CD4-positive, CD25-positive, alpha-beta regulatory T cell (primary cell): Measurements from ENCODE around the gene CPLX4. TPM values are rescaled to one million over a fixed set of nuclear protein-coding genes. Genes with fewer than 3 reads are reported as not detected.

Experiments
- ATAC-seq, 2 donors: fragments of 150-1000 bp; cut with Tn5 transposase; one replicate each; pipeline ENCODE4 v1.10.0; 2021; ENCODE audit warnings: low read depth in 2 of 2, moderate number of reproducible peaks in 2 of 2, moderate library complexity in 1 of 2
- DNase-seq, 3 donors: peaks; one replicate each; pipeline versions ENCODE4 v3.0.0 to v3.0.0-alpha.2; 2012 to 2022; ENCODE audit warnings: mixed read lengths in 1 of 3
- H3K27ac ChIP-seq: one replicate; pipeline ENCODE4 v1.7.0; 2013; ENCODE audit warnings: mild to moderate bottlenecking, low read length; ENCODE audit not compliant: insufficient read depth, poor library complexity, severe bottlenecking
- H3K27me3 ChIP-seq: one replicate; pipeline ENCODE4 v1.7.0; 2013; ENCODE audit warnings: low read length; ENCODE audit not compliant: control insufficient read depth, insufficient read depth
- H3K36me3 ChIP-seq: one replicate; pipeline ENCODE4 v1.7.0; 2013; ENCODE audit warnings: mild to moderate bottlenecking, low read length, moderate library complexity; ENCODE audit not compliant: control insufficient read depth, insufficient read depth
- H3K4me1 ChIP-seq: 2 replicates; pipeline ENCODE4 v1.7.0; 2013; ENCODE audit warnings: mild to moderate bottlenecking, low read length; ENCODE audit not compliant: insufficient read depth, control insufficient read depth, poor library complexity, severe bottlenecking
- H3K4me3 ChIP-seq: one replicate; pipeline ENCODE4 v1.7.0; 2013; ENCODE audit warnings: low read depth, mild to moderate bottlenecking, low read length, moderate library complexity
- H3K9me3 ChIP-seq, 2 experiments: 1 replicate in 1 of 2; 2 replicates in 1 of 2; pipeline ENCODE4 v1.7.0; 2013; ENCODE audit warnings: low read length in 2 of 2, mild to moderate bottlenecking in 1 of 2, moderate library complexity in 1 of 2; ENCODE audit not compliant: control insufficient read depth in 2 of 2
- H3K27ac Mint-ChIP-seq, 3 donors: one replicate each; pipeline ENCODE4 v1.8.0; 2020 to 2022; ENCODE audit warnings: mild to moderate bottlenecking in 3 of 3, mixed read lengths in 3 of 3, moderate library complexity in 2 of 3
- H3K27me3 Mint-ChIP-seq: one replicate; pipeline ENCODE4 v1.8.0; 2022; ENCODE audit warnings: mild to moderate bottlenecking, mixed read lengths
- H3K36me3 Mint-ChIP-seq: one replicate; pipeline ENCODE4 v1.8.0; 2020; ENCODE audit warnings: mixed read lengths
- H3K4me1 Mint-ChIP-seq, 4 donors: one replicate each; pipeline ENCODE4 v1.8.0; 2020 to 2022; ENCODE audit warnings: mixed read lengths in 4 of 4, mild to moderate bottlenecking in 1 of 4
- H3K4me3 Mint-ChIP-seq, 4 donors: one replicate each; pipeline ENCODE4 v1.8.0; 2020 to 2022; ENCODE audit warnings: mild to moderate bottlenecking in 4 of 4, mixed read lengths in 4 of 4, moderate library complexity in 3 of 4
- H3K9me3 Mint-ChIP-seq, 7 donors: one replicate each; pipeline ENCODE4 v1.8.0; 2020 to 2022; ENCODE audit warnings: mixed read lengths in 7 of 7, mild to moderate bottlenecking in 3 of 7, moderate library complexity in 2 of 7
- polyA plus RNA-seq, 4 donors: library from polyadenylated mRNA; unstranded; fragments of 300-500 nt; fragmentation: Illumina TruSeq; gene quantifications; one replicate each; pipeline ENCODE4 v1.2.3, GENCODE V29; 2021
- total RNA-seq: library from RNA; stranded (reverse); gene quantifications from one replicate; pipeline ENCODE4 v1.2.3, GENCODE V29; 2022

CPLX4 gene
- total and polyA plus RNA-seq, 5 donors from 2014 or later = not detected

- no peaks in the 10 kb centered on the region for H3K27me3 Mint-ChIP-seq
- peaks cover 74% of the 10 kb centered on the region for H3K36me3 ChIP-seq
- H3K4me3 ChIP-seq = no peak overlapping the region
- DNase-seq (no peak), ATAC-seq (no peak)
- no peak overlapping the region for H3K4me3 Mint-ChIP-seq
- no peaks in the 10 kb centered on the region for H3K9me3 Mint-ChIP-seq
- no peaks in the 10 kb centered on the region for H3K27me3 ChIP-seq
- no peaks in the 10 kb centered on the region for H3K4me1 ChIP-seq
- no peak overlapping the region for H3K27ac Mint-ChIP-seq
- no peak overlapping the region for H3K27ac ChIP-seq
- peaks cover 0 to 15% (median 5%) of the 10 kb centered on the region in 4 donors for H3K4me1 Mint-ChIP-seq
- H3K9me3 ChIP-seq = no peaks in the 10 kb centered on the region
- H3K36me3 Mint-ChIP-seq = peaks cover 57% of the 10 kb centered on the region
Observed at GRCh38 chr18:59332986-59333385, 14.5 kb upstream of the CPLX4 start.

DNA sequence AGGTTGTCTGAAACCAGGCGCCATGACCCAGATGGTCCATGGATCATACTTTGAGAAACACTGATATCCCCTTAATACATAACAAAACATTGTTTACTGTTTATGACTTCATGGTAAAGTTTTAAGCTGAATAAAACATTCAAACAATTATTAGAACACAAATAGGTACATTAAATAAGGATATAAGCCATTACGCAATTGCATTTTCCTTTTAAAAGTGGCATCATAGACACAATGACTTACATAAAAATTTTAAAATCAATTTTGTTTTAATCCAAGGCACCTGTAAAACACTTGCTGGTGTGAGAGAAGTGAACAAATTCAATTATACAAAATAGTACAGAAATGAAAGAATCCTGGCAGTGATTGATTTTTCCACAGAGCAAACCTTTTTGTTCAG is 10.2 kb upstream of the CPLX4 start:
- no peak overlapping the region for H3K27ac Mint-ChIP-seq
- Histone ChIP-seq H3K27me3 (no peaks in the 10 kb centered on the region), H3K9me3 (no peaks in the 10 kb centered on the region), H3K4me1 (no peaks in the 10 kb centered on the region), H3K4me3 (no peak overlapping the region), H3K27ac (no peak overlapping the region), H3K36me3 (peaks cover 62% of the 10 kb centered on the region)
- H3K27me3 Mint-ChIP-seq = no peaks in the 10 kb centered on the region
- ATAC-seq = no peak
- peaks cover 0 to 1% (median 0%) of the 10 kb centered on the region in 4 donors for H3K4me1 Mint-ChIP-seq
- DNase-seq = no peak
- H3K4me3 Mint-ChIP-seq = no peak overlapping the region
- H3K36me3 Mint-ChIP-seq = peaks cover 56% of the 10 kb centered on the region
- no peaks in the 10 kb centered on the region for H3K9me3 Mint-ChIP-seq

- peaks cover 41% of the 10 kb centered on the region for H3K36me3 Mint-ChIP-seq
- DNase-seq (no peak), ATAC-seq (no peak)
- no peaks in the 10 kb centered on the region for H3K9me3 ChIP-seq
- H3K4me3 ChIP-seq = no peak overlapping the region
- H3K4me3 Mint-ChIP-seq = no peak overlapping the region
- no peak overlapping the region for H3K27ac Mint-ChIP-seq
- no peaks in the 10 kb centered on the region for H3K9me3 Mint-ChIP-seq
- H3K27me3 ChIP-seq = no peaks in the 10 kb centered on the region
- no peak overlapping the region for H3K27ac ChIP-seq
- H3K4me1 Mint-ChIP-seq = no peaks in the 10 kb centered on the region
- no peaks in the 10 kb centered on the region for H3K4me1 ChIP-seq
- no peaks in the 10 kb centered on the region for H3K27me3 Mint-ChIP-seq
- peaks cover 38% of the 10 kb centered on the region for H3K36me3 ChIP-seq
Observed at GRCh38 chr18:59325965-59326364, 7.5 kb upstream of the CPLX4 start.

- Histone ChIP-seq H3K9me3 (no peaks in the 10 kb centered on the region), H3K36me3 (peaks cover 26% of the 10 kb centered on the region), H3K27ac (no peak overlapping the region), H3K4me3 (no peak overlapping the region), H3K27me3 (no peaks in the 10 kb centered on the region), H3K4me1 (no peaks in the 10 kb centered on the region)
- DNase-seq = no peak
- H3K36me3 Mint-ChIP-seq = peaks cover 36% of the 10 kb centered on the region
- H3K4me3 Mint-ChIP-seq = no peak overlapping the region
- no peak for ATAC-seq
- H3K9me3 Mint-ChIP-seq = peaks cover 0 to 1% (median 0%) of the 10 kb centered on the region in 7 donors
- no peak overlapping the region for H3K27ac Mint-ChIP-seq
- no peaks in the 10 kb centered on the region for H3K27me3 Mint-ChIP-seq
- H3K4me1 Mint-ChIP-seq = no peaks in the 10 kb centered on the region
Observed at GRCh38 chr18:59324623-59324971, 6.1 kb upstream of the CPLX4 start.

GRCh38 chr18:59323931-59324622 is 5.6 kb upstream of the CPLX4 start:
- peaks cover 0 to 1% (median 0%) of the 10 kb centered on the region in 7 donors for H3K9me3 Mint-ChIP-seq
- peaks cover 34% of the 10 kb centered on the region for H3K36me3 Mint-ChIP-seq
- no peak for ATAC-seq
- H3K27ac ChIP-seq = no peak overlapping the region
- no peaks in the 10 kb centered on the region for H3K27me3 Mint-ChIP-seq
- no peaks in the 10 kb centered on the region for H3K4me1 Mint-ChIP-seq
- H3K4me3 ChIP-seq = no peak overlapping the region
- H3K36me3 ChIP-seq = peaks cover 22% of the 10 kb centered on the region
- no peak overlapping the region for H3K4me3 Mint-ChIP-seq
- H3K27me3 ChIP-seq = peaks cover under 1% of the 10 kb centered on the region
- no peaks in the 10 kb centered on the region for H3K9me3 ChIP-seq
- no peaks in the 10 kb centered on the region for H3K4me1 ChIP-seq
- H3K27ac Mint-ChIP-seq = no peak overlapping the region
- no peak for DNase-seq

DNA sequence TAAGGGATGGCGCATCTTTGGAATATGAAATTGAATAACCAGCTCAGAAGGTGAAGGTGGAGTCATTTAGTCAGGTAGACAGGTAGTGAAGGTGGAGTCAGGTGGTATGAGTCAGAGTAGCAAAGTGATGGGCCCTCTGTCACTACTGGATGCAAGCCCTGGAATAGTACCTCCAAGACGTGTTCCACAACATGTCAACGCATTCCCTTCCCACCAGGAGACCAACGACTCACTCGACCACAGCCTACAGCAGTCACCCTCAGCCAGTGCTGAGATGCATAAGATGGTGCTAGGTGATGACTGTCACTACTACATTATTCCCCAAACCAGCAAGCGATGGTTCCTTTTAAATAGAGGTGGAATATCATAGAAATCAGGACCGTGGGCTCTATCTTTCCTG is 6.8 kb downstream of the CPLX4 start:
- no peak overlapping the region for H3K27ac ChIP-seq
- H3K36me3 Mint-ChIP-seq = no peaks in the 10 kb centered on the region
- H3K27ac Mint-ChIP-seq = no peak overlapping the region
- H3K9me3 ChIP-seq = no peaks in the 10 kb centered on the region
- H3K9me3 Mint-ChIP-seq = no peaks in the 10 kb centered on the region
- H3K27me3 Mint-ChIP-seq = peaks cover 55% of the 10 kb centered on the region
- H3K4me1 ChIP-seq = peaks cover 6% of the 10 kb centered on the region
- H3K36me3 ChIP-seq = no peaks in the 10 kb centered on the region
- ATAC-seq = no peak
- no peak overlapping the region for H3K4me3 Mint-ChIP-seq
- peaks cover 22% of the 10 kb centered on the region for H3K27me3 ChIP-seq
- peaks cover 0 to 5% (median 0%) of the 10 kb centered on the region in 4 donors for H3K4me1 Mint-ChIP-seq
- no peak for DNase-seq
- H3K4me3 ChIP-seq = no peak overlapping the region

DNA sequence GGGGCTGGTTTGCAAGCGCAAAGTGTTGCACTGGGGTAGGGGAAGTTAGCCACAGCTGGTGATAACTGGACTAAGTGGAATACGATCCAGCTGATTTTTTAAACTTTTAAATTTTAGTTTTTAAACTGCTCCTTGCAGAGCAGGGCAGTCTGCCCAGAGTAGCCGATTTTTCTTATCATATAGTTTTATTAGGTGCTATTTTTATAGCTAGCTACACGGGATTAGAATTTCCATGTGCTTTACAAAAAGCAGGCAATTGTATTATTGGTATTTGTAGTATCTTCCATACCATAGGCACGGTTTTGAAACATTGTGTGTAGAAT is 9.6 kb downstream of the CPLX4 start:
- H3K4me3 ChIP-seq = no peak overlapping the region
- H3K9me3 ChIP-seq = no peaks in the 10 kb centered on the region
- H3K27me3 ChIP-seq = peaks cover 19% of the 10 kb centered on the region
- H3K4me1 ChIP-seq = peaks cover 6% of the 10 kb centered on the region
- peaks cover 0 to 5% (median 0%) of the 10 kb centered on the region in 4 donors for H3K4me1 Mint-ChIP-seq
- H3K27ac ChIP-seq = no peak overlapping the region
- DNase-seq (no peak), ATAC-seq (no peak)
- H3K27me3 Mint-ChIP-seq = peaks cover 68% of the 10 kb centered on the region
- no peak overlapping the region for H3K27ac Mint-ChIP-seq
- peak overlapping the region in 2 of 4 donors; percentile 61 to 69 for H3K4me3 Mint-ChIP-seq
- H3K36me3 Mint-ChIP-seq = no peaks in the 10 kb centered on the region
- H3K36me3 ChIP-seq = no peaks in the 10 kb centered on the region
- peaks cover 0 to 3% (median 0%) of the 10 kb centered on the region in 7 donors for H3K9me3 Mint-ChIP-seq

- H3K36me3 ChIP-seq = no peaks in the 10 kb centered on the region
- peaks cover 0 to 5% (median 0%) of the 10 kb centered on the region in 4 donors for H3K4me1 Mint-ChIP-seq
- ATAC-seq (peak; percentile 69 to 79), DNase-seq (peak; percentile 40 to 64 (median 59))
- H3K36me3 Mint-ChIP-seq = no peaks in the 10 kb centered on the region
- H3K27me3 ChIP-seq = peaks cover 19% of the 10 kb centered on the region
- H3K9me3 Mint-ChIP-seq = peaks cover 0 to 3% (median 0%) of the 10 kb centered on the region in 7 donors
- peaks cover 6% of the 10 kb centered on the region for H3K4me1 ChIP-seq
- no peaks in the 10 kb centered on the region for H3K9me3 ChIP-seq
- H3K4me3 ChIP-seq = no peak overlapping the region
- H3K27me3 Mint-ChIP-seq = peaks cover 64% of the 10 kb centered on the region
- peak overlapping the region in 1 of 3 donors; percentile 57 for H3K27ac Mint-ChIP-seq
- H3K27ac ChIP-seq = no peak overlapping the region
- H3K4me3 Mint-ChIP-seq = peak overlapping the region in 3 of 4 donors; percentile 11 to 69 (median 61)
Observed at GRCh38 chr18:59308248-59308937, 10.1 kb downstream of the CPLX4 start.
